Astrocyte (in vitro differentiated cells and primary cell): Measurements from ENCODE around the gene MIB1.

ENCODE experiments used
- EZH2 ChIP-seq: IDR thresholded peaks from 2 replicates; pipeline ENCODE4 v1.6.1; 2012; ENCODE audit warnings: mild to moderate bottlenecking, low read length, inconsistent platforms; ENCODE audit not compliant: insufficient read depth
- TF ChIP-seq, protein P1 (sequence below): IDR thresholded peaks from 2 replicates; pipeline ENCODE4 v1.5.1; 2011; ENCODE audit warnings: low read depth, mild to moderate bottlenecking, inconsistent platforms, low read length, moderate library complexity; ENCODE audit not compliant: insufficient read depth

DNA sequence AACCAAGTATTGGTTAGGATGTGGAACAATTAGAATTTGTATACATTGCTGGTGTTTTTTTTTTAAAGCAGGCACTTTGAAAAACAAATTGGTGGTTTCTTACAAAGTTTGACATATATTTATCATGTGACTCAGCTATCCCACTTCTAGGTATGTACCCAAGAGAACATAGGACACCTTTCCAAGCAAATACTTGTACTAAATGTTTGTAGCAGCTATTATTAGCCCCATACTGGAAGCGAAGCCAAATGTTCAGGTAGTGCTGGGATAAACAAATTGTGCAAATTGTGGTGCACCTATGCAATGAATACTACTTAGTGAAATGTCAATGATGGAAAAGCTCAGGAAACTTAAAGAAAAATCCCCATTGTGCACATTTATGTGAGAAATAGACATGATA lies 101.0 kb downstream of the MIB1 start:
- no peak for TF ChIP-seq EZH2
- TF ChIP-seq, protein P1, sequence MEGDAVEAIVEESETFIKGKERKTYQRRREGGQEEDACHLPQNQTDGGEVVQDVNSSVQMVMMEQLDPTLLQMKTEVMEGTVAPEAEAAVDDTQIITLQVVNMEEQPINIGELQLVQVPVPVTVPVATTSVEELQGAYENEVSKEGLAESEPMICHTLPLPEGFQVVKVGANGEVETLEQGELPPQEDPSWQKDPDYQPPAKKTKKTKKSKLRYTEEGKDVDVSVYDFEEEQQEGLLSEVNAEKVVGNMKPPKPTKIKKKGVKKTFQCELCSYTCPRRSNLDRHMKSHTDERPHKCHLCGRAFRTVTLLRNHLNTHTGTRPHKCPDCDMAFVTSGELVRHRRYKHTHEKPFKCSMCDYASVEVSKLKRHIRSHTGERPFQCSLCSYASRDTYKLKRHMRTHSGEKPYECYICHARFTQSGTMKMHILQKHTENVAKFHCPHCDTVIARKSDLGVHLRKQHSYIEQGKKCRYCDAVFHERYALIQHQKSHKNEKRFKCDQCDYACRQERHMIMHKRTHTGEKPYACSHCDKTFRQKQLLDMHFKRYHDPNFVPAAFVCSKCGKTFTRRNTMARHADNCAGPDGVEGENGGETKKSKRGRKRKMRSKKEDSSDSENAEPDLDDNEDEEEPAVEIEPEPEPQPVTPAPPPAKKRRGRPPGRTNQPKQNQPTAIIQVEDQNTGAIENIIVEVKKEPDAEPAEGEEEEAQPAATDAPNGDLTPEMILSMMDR = no peak
